ENCODE measurements around the gene CIDEB.
"Not testable (repeated sequence)": the region's sequence is repeated elsewhere in the genome, so short reads cannot be mapped to it uniquely, and the experiment has no call there.

The CIDEB gene

GRCh38 chr14:24332268-24332993 lies 24.7 kb upstream of the CIDEB start:
- no peak for DNase-seq (ENCODE audit: low read depth)

GRCh38 chr14:24331731-24332267 lies 24.0 kb upstream of the CIDEB start:
- no peak for DNase-seq (ENCODE audit: low read depth)

GRCh38 chr14:24330973-24331674 lies 23.3 kb upstream of the CIDEB start:
- DNase-seq (ENCODE audit: low read depth): no peak

- DNase-seq (ENCODE audit: low read depth): no peak
These were observed 22.0 kb upstream of the CIDEB start for GRCh38 chr14:24329736-24330135.

GRCh38 chr14:24329073-24329663 lies 21.4 kb upstream of the CIDEB start:
- no peak for DNase-seq (ENCODE audit: low read depth)

- DNase-seq (ENCODE audit: low read depth): not testable (repeated sequence)
These were observed 20.1 kb upstream of the CIDEB start for GRCh38 chr14:24327914-24328313.

GRCh38 chr14:24327303-24327702 lies 19.5 kb upstream of the CIDEB start:
- DNase-seq (ENCODE audit: low read depth): no peak

GRCh38 chr14:24325963-24326362 lies 18.2 kb upstream of the CIDEB start:
- no peak for DNase-seq (ENCODE audit: low read depth)

GRCh38 chr14:24325041-24325530 lies 17.3 kb upstream of the CIDEB start:
- no peak for DNase-seq (ENCODE audit: low read depth)

- no peak for DNase-seq (ENCODE audit: low read depth)
These were observed 16.2 kb upstream of the CIDEB start for GRCh38 chr14:24324024-24324423.

- DNase-seq (ENCODE audit: low read depth): no peak
These were observed 15.6 kb upstream of the CIDEB start for GRCh38 chr14:24323341-24323740.

- DNase-seq (ENCODE audit: low read depth): no peak
These were observed 14.9 kb upstream of the CIDEB start for GRCh38 chr14:24322672-24323071.

- no peak for DNase-seq (ENCODE audit: low read depth)
These were observed 13.6 kb upstream of the CIDEB start for GRCh38 chr14:24321212-24321975.

- no peak for DNase-seq (ENCODE audit: low read depth)
These were observed 9.6 kb upstream of the CIDEB start for GRCh38 chr14:24317141-24317928.

GRCh38 chr14:24316597-24316950 lies 8.8 kb upstream of the CIDEB start:
- DNase-seq (ENCODE audit: low read depth): no peak

- DNase-seq (ENCODE audit: low read depth): no peak
These were observed 8.2 kb upstream of the CIDEB start for GRCh38 chr14:24315807-24316596.

GRCh38 chr14:24315243-24315806 lies 7.5 kb upstream of the CIDEB start:
- DNase-seq (ENCODE audit: low read depth): no peak

GRCh38 chr14:24314377-24315193 lies 6.8 kb upstream of the CIDEB start:
- no peak for DNase-seq (ENCODE audit: low read depth)

GRCh38 chr14:24313913-24314312 lies 6.1 kb upstream of the CIDEB start:
- DNase-seq (ENCODE audit: low read depth): no peak
